ENCODE results near the gene CLMN. TPM values are rescaled to one million over a fixed set of nuclear protein-coding genes. Genes with fewer than 3 reads are reported as not detected.

Gene CLMN
- total and polyA plus RNA-seq, 2 of the 13 experiments (the other 11 are each of a cell fraction or from before 2014, with no cell fraction given), result 15.1 to 16.7 TPM

DNA sequence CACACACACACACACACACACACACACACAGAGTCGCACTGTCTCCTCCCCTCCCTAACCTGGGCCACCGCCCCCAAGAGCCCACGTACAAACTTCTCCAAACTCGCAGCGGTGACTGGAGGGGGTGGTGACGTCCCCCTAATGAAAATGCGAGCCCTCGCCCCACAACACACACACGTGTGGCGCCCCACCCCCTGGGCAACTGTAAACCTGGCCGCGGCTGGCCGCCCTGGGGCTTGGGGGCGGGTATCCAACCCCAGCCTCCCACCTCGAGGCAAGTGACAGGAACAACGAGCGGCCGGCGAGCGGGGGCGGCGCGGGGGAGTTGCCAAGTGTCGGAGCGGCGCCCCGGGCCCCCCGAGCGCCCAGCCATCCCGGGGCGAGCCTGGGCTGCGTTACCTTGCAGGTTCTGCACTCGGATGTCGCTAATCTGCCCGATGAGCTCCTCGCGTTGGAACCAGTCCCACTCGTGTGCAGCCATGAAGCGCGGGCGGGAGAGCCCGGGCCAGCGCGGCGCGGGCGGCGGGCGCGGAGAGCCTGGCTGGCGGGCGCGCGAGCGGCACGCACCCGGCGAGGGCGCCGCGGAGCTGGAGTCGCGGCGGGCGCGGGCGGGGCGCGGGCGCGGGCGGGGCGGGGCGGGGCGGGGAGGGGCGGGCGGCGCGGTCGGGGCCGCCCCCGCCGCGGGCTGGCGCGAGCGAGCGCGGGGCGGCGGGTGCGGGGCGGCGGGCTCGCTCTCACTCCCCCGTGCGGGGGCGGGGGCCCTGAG lies at the start of gene CLMN (continued):
- TF ChIP-seq, protein P1, sequence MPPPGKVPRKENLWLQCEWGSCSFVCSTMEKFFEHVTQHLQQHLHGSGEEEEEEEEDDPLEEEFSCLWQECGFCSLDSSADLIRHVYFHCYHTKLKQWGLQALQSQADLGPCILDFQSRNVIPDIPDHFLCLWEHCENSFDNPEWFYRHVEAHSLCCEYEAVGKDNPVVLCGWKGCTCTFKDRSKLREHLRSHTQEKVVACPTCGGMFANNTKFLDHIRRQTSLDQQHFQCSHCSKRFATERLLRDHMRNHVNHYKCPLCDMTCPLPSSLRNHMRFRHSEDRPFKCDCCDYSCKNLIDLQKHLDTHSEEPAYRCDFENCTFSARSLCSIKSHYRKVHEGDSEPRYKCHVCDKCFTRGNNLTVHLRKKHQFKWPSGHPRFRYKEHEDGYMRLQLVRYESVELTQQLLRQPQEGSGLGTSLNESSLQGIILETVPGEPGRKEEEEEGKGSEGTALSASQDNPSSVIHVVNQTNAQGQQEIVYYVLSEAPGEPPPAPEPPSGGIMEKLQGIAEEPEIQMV (CRISPR knock-in tag; IDR thresholded peaks at IDR 0.05; ENCODE audit: low read depth), result no peak
- TF ChIP-seq EEA1 (CRISPR knock-in tag; IDR thresholded peaks at IDR 0.05; ENCODE audit: borderline replicate concordance), result no peak; the same call in 1 of the 2 replicates
- TF ChIP-seq HCFC1 (IDR thresholded peaks at IDR 0.05; ENCODE audit: low read depth, low read length), result no peak
- TF ChIP-seq, protein P2, sequence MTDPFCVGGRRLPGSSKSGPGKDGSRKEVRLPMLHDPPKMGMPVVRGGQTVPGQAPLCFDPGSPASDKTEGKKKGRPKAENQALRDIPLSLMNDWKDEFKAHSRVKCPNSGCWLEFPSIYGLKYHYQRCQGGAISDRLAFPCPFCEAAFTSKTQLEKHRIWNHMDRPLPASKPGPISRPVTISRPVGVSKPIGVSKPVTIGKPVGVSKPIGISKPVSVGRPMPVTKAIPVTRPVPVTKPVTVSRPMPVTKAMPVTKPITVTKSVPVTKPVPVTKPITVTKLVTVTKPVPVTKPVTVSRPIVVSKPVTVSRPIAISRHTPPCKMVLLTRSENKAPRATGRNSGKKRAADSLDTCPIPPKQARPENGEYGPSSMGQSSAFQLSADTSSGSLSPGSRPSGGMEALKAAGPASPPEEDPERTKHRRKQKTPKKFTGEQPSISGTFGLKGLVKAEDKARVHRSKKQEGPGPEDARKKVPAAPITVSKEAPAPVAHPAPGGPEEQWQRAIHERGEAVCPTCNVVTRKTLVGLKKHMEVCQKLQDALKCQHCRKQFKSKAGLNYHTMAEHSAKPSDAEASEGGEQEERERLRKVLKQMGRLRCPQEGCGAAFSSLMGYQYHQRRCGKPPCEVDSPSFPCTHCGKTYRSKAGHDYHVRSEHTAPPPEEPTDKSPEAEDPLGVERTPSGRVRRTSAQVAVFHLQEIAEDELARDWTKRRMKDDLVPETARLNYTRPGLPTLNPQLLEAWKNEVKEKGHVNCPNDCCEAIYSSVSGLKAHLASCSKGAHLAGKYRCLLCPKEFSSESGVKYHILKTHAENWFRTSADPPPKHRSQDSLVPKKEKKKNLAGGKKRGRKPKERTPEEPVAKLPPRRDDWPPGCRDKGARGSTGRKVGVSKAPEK (CRISPR knock-in tag; IDR thresholded peaks at IDR 0.05; ENCODE audit: borderline replicate concordance), result no peak
- TF ChIP-seq KLF16 (CRISPR knock-in tag; IDR thresholded peaks at IDR 0.05), result 0 out of 4 replicates have a peak, but pooled peaks of 1 of the 2 experiments have one; percentile 29
- no peak for TF ChIP-seq MAF1 (CRISPR knock-in tag; IDR thresholded peaks at IDR 0.05; ENCODE audit: borderline replicate concordance)
- TF ChIP-seq, protein P3, sequence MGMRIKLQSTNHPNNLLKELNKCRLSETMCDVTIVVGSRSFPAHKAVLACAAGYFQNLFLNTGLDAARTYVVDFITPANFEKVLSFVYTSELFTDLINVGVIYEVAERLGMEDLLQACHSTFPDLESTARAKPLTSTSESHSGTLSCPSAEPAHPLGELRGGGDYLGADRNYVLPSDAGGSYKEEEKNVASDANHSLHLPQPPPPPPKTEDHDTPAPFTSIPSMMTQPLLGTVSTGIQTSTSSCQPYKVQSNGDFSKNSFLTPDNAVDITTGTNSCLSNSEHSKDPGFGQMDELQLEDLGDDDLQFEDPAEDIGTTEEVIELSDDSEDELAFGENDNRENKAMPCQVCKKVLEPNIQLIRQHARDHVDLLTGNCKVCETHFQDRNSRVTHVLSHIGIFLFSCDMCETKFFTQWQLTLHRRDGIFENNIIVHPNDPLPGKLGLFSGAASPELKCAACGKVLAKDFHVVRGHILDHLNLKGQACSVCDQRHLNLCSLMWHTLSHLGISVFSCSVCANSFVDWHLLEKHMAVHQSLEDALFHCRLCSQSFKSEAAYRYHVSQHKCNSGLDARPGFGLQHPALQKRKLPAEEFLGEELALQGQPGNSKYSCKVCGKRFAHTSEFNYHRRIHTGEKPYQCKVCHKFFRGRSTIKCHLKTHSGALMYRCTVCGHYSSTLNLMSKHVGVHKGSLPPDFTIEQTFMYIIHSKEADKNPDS (CRISPR knock-in tag; IDR thresholded peaks at IDR 0.05), result no peak
- TF ChIP-seq, protein P4, sequence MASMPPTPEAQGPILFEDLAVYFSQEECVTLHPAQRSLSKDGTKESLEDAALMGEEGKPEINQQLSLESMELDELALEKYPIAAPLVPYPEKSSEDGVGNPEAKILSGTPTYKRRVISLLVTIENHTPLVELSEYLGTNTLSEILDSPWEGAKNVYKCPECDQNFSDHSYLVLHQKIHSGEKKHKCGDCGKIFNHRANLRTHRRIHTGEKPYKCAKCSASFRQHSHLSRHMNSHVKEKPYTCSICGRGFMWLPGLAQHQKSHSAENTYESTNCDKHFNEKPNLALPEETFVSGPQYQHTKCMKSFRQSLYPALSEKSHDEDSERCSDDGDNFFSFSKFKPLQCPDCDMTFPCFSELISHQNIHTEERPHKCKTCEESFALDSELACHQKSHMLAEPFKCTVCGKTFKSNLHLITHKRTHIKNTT (CRISPR knock-in tag; IDR thresholded peaks at IDR 0.05), result no peak
- TF ChIP-seq, protein P5, sequence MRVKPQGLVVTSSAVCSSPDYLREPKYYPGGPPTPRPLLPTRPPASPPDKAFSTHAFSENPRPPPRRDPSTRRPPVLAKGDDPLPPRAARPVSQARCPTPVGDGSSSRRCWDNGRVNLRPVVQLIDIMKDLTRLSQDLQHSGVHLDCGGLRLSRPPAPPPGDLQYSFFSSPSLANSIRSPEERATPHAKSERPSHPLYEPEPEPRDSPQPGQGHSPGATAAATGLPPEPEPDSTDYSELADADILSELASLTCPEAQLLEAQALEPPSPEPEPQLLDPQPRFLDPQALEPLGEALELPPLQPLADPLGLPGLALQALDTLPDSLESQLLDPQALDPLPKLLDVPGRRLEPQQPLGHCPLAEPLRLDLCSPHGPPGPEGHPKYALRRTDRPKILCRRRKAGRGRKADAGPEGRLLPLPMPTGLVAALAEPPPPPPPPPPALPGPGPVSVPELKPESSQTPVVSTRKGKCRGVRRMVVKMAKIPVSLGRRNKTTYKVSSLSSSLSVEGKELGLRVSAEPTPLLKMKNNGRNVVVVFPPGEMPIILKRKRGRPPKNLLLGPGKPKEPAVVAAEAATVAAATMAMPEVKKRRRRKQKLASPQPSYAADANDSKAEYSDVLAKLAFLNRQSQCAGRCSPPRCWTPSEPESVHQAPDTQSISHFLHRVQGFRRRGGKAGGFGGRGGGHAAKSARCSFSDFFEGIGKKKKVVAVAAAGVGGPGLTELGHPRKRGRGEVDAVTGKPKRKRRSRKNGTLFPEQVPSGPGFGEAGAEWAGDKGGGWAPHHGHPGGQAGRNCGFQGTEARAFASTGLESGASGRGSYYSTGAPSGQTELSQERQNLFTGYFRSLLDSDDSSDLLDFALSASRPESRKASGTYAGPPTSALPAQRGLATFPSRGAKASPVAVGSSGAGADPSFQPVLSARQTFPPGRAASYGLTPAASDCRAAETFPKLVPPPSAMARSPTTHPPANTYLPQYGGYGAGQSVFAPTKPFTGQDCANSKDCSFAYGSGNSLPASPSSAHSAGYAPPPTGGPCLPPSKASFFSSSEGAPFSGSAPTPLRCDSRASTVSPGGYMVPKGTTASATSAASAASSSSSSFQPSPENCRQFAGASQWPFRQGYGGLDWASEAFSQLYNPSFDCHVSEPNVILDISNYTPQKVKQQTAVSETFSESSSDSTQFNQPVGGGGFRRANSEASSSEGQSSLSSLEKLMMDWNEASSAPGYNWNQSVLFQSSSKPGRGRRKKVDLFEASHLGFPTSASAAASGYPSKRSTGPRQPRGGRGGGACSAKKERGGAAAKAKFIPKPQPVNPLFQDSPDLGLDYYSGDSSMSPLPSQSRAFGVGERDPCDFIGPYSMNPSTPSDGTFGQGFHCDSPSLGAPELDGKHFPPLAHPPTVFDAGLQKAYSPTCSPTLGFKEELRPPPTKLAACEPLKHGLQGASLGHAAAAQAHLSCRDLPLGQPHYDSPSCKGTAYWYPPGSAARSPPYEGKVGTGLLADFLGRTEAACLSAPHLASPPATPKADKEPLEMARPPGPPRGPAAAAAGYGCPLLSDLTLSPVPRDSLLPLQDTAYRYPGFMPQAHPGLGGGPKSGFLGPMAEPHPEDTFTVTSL (CRISPR knock-in tag; IDR thresholded peaks at IDR 0.05; ENCODE audit: borderline replicate concordance), result no peak
- TF ChIP-seq SIX1 (CRISPR knock-in tag; IDR thresholded peaks at IDR 0.05; ENCODE audit: borderline replicate concordance), result no peak
- TF ChIP-seq, protein P6, sequence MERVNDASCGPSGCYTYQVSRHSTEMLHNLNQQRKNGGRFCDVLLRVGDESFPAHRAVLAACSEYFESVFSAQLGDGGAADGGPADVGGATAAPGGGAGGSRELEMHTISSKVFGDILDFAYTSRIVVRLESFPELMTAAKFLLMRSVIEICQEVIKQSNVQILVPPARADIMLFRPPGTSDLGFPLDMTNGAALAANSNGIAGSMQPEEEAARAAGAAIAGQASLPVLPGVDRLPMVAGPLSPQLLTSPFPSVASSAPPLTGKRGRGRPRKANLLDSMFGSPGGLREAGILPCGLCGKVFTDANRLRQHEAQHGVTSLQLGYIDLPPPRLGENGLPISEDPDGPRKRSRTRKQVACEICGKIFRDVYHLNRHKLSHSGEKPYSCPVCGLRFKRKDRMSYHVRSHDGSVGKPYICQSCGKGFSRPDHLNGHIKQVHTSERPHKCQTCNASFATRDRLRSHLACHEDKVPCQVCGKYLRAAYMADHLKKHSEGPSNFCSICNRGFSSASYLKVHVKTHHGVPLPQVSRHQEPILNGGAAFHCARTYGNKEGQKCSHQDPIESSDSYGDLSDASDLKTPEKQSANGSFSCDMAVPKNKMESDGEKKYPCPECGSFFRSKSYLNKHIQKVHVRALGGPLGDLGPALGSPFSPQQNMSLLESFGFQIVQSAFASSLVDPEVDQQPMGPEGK (CRISPR knock-in tag; IDR thresholded peaks at IDR 0.05), result peak; percentile 65

Measured in HepG2 (cell line).